HEK293T (cell line): ENCODE data around the gene KMT2A.

Experiments
- CTCF ChIA-PET: fragments of 350-600 bp; formaldehyde crosslinking; extraction: SDS; loops from one replicate; lab custom pipeline; 2021; ENCODE audit warnings: antibody characterized with exemption, inconsistent platforms; lab: Yijun Ruan, JAX
- POLR2A ChIA-PET: fragments of 350-600 bp; formaldehyde crosslinking; extraction: SDS; loops from one replicate; lab custom pipeline; 2020; ENCODE audit warnings: antibody characterized with exemption, inconsistent platforms; lab: Yijun Ruan, JAX
- DNase-seq: peaks from one replicate; pipeline ENCODE4 v3.0.0; 2012; ENCODE audit warnings: mixed read lengths; ENCODE audit errors: extremely low spot score
- ARNT ChIP-seq: fragments of 450-650 bp; IDR thresholded peaks from 2 replicates; pipeline ENCODE4 v1.6.1; 2017; ENCODE audit warnings: mild to moderate bottlenecking
- BHLHE40 ChIP-seq: fragments of 450-650 bp; IDR thresholded peaks from 2 replicates; pipeline ENCODE4 v1.6.1; 2016; ENCODE audit warnings: mild to moderate bottlenecking, moderate library complexity, borderline replicate concordance
- CTBP1 ChIP-seq: fragments of 450-650 bp; IDR thresholded peaks from 2 replicates; pipeline ENCODE4 v1.6.1; 2016; ENCODE audit warnings: borderline replicate concordance
- ELF4 ChIP-seq: fragments of 450-650 bp; IDR thresholded peaks from 2 replicates; pipeline ENCODE4 v1.6.1; 2017; ENCODE audit warnings: antibody characterized with exemption
- FOXA1 ChIP-seq: fragments of 450-650 bp; IDR thresholded peaks from 2 replicates; pipeline ENCODE4 v1.6.1; 2016; ENCODE audit warnings: mild to moderate bottlenecking
- FOXK2 ChIP-seq: fragments of 450-650 bp; IDR thresholded peaks from 2 replicates; pipeline ENCODE4 v1.6.1; 2016; ENCODE audit warnings: mild to moderate bottlenecking
- FOXM1 ChIP-seq: fragments of 450-650 bp; IDR thresholded peaks from 2 replicates; pipeline ENCODE4 v1.6.1; 2017; ENCODE audit warnings: mild to moderate bottlenecking, borderline replicate concordance
- HDGF ChIP-seq: fragments of 450-650 bp; IDR thresholded peaks from 2 replicates; pipeline ENCODE4 v1.6.1; 2017; ENCODE audit warnings: antibody characterized with exemption, borderline replicate concordance
- L3MBTL2 ChIP-seq: fragments of 450-650 bp; conservative IDR thresholded peaks from 2 replicates; pipeline ENCODE4 v1.6.1; 2016; ENCODE audit warnings: mild to moderate bottlenecking
- LEF1 ChIP-seq: fragments of 450-650 bp; IDR thresholded peaks from 2 replicates; pipeline ENCODE4 v1.6.1; 2017; ENCODE audit warnings: mild to moderate bottlenecking, borderline replicate concordance
- NFRKB ChIP-seq: fragments of 450-650 bp; IDR thresholded peaks from 2 replicates; pipeline ENCODE4 v1.6.1; 2016; ENCODE audit warnings: mild to moderate bottlenecking, moderate library complexity
- SP1 ChIP-seq: fragments of 450-650 bp; IDR thresholded peaks from 2 replicates; pipeline ENCODE4 v1.6.1; 2017
- SUZ12 ChIP-seq: fragments of 450-650 bp; IDR thresholded peaks from 2 replicates; pipeline ENCODE4 v1.6.1; 2016; ENCODE audit warnings: mild to moderate bottlenecking
- TARDBP ChIP-seq: fragments of 450-650 bp; IDR thresholded peaks from 2 replicates; pipeline ENCODE4 v1.6.1; 2016
- ZNF384 ChIP-seq: fragments of 450-650 bp; IDR thresholded peaks from 2 replicates; pipeline ENCODE4 v1.6.1; 2016
- TF ChIP-seq, protein P1 (sequence below): fragments of 450-650 bp; IDR thresholded peaks from 2 replicates; pipeline ENCODE4 v1.6.1; 2016

Gene KMT2A

DNA sequence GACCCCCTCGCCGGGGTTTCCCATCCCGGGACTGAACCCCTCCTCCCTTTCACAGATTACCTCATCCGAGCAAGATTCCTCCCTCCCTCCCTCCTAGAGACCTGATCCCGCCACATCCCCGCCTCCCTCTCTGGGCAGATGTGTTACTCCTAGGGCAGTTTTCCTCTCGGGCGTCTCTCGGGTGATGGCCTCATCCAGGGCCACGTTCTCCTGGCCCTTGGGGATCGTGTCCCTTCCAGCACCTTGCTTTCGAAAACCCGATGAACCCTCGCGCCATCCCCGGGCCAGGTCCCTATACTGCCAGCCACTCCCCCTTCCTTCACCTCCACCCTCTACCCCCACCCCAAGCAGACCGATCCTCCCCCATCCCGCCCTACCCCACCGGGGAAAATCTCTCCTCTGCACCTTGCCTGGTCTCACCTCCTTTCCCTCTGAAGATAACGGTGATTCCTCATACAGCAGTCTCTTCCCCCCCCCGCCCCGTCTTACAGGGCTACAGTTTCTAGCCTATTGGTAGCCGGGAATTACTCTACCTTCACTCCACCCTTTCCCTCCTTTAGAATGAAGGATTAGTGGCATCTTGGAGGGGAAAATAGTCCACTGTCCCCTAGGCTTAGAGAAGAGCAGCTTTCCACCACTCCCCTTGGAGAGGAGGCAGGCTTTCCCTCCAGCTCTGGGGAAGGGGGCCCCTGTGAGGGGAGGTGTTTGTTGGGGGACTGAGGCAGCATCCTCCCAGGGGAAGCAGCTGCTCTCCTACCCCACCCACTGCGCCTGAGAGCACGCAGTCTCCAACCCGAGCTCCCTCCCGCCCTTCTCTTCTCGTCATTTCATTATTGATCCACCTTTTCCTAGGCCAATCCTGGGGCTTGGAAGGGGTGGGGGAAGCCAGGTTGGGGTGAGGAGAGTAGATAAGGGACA is 1.2 kb downstream of the KMT2A start:
- TF ChIP-seq BHLHE40 (no peak), L3MBTL2 (no peak), SP1 (no peak), ELF4 (no peak), TARDBP (no peak), FOXA1 (no peak), HDGF (no peak), CTBP1 (no peak), ARNT (no peak)
- ChIA-PET CTCF (no interaction called here), POLR2A (no interaction called here)
- peak; percentile 60 for DNase-seq

DNA sequence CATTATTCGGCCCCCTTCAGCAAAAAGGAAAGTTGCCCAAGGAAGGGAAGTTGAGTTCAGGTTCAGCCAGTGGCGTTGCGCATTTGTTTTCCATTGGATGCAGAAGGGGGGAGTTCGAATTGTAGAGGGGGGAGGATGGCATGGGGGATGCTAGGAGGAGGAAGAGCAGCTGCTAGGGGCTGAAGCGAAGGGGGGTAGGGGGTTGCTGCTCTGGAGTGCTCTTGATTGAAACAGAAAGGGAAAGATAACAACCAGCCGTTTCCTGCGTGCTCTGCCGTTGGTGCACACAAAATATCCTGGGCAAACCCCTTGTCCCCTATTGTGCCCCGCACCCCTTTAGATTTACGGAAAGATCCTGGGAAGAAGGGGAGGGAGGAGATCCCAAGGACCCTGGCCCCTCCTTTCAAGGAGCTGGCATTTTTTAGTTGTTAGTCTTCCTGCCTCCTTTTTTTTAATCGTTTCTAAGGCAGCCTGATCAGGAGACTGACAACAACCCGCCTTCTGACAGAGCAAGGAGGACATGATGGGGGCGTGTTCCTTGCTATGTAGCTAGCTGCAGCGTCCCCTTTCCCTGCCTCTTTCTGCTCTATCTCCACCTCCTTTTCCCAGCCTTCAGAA is 2.1 kb downstream of the KMT2A start:
- DNase-seq, result peak; percentile 54
- CTCF ChIA-PET, result no interaction called here
- TF ChIP-seq HDGF (no peak), ZNF384 (no peak), BHLHE40 (no peak), LEF1 (no peak), SP1 (no peak), ELF4 (no peak), NFRKB (no peak), ARNT (no peak), FOXK2 (no peak), TARDBP (no peak), CTBP1 (no peak), FOXM1 (no peak), L3MBTL2 (no peak), FOXA1 (no peak), SUZ12 (no peak)
- TF ChIP-seq, protein P1, sequence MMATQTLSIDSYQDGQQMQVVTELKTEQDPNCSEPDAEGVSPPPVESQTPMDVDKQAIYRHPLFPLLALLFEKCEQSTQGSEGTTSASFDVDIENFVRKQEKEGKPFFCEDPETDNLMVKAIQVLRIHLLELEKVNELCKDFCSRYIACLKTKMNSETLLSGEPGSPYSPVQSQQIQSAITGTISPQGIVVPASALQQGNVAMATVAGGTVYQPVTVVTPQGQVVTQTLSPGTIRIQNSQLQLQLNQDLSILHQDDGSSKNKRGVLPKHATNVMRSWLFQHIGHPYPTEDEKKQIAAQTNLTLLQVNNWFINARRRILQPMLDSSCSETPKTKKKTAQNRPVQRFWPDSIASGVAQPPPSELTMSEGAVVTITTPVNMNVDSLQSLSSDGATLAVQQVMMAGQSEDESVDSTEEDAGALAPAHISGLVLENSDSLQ, result no peak
- POLR2A ChIA-PET, result interaction anchor here (1.0 kb wide), 1 partner anchor 14 kb away, joined by 3 read pairs; no protein-coding TSS in a partner anchor

DNA sequence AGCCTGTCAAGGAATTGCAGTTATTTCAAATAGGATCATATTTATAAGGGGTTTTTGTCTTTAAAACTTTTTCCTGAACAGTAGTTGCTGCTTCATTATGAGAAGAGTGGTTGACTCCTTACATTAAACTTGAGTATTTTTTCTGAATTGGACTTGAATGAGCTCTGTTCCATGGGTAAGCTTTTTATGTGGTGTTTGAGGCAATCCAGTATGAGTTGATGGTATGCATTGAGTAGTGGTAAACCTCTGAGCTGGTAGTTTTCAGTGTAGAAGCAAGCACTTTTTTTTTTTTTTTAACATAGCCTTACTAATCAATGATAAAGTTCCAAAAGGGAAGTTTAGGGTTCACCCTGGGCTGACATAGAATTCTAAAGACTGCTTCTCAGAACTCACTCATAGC is 3.4 kb downstream of the KMT2A start:
- POLR2A ChIA-PET, result interaction anchor here (1.0 kb wide), 1 partner anchor 12 kb away, joined by 3 read pairs; no protein-coding TSS in a partner anchor
- CTCF ChIA-PET, result no interaction called here
- TF ChIP-seq FOXA1 (no peak), CTBP1 (no peak), ZNF384 (no peak), LEF1 (no peak), HDGF (no peak), TARDBP (no peak), ARNT (no peak), SP1 (no peak)
- DNase-seq, result no peak

DNA sequence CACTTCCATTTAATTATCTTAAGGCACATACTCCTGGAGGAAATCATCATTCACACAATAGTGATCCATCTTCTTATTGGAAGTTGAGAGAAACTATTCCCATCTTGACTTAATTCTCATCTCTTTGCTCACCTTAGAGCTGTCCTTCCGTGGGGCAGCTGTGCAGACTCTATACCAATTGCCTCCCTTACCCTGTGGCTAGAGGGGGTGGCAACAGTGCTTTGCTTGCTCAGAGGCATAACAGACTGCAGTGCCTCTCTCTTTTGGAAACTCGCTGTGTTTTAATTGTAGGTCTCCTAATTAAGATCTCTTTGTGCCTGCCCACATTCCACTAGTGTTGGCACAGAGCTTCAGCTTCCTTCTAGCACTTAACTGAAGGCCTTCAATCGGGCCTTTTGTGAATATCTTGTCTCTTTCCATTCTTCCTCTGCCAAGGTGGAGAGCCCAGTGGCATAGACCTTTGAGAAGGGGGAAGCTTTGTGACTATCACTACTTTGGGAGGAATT is 5.5 kb downstream of the KMT2A start:
- POLR2A ChIA-PET, result no interaction called here
- TF ChIP-seq FOXA1 (no peak), HDGF (no peak), NFRKB (no peak), TARDBP (no peak), ZNF384 (no peak), FOXK2 (no peak)
- DNase-seq, result no peak
- CTCF ChIA-PET, result no interaction called here

DNA sequence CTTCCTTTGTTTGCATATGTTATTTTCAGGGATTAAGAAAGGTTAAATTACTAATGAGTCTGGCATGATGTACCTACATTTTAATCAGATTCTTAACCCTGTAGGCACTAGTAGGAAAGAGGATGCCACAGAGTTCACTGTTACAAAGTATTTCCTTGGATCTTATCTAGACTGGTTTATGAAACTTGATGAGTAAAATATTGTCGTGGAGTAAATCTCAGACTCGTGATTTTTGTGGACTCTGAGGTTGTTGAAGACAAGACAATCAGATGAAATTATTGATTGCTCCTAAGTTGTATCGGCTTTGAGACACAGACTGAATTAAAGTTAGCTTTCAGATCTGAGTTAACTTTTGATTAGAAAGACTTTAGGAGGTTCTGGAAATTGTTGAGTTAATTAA is 6.0 kb downstream of the KMT2A start:
- ChIA-PET CTCF (no interaction called here), POLR2A (no interaction called here)
- TF ChIP-seq CTBP1, result no peak
- no peak for TF ChIP-seq SP1
- TF ChIP-seq, protein P1, result no peak
- TF ChIP-seq FOXM1, result no peak
- no peak for TF ChIP-seq SUZ12
- no peak for TF ChIP-seq NFRKB
- no peak for TF ChIP-seq LEF1
- TF ChIP-seq ELF4, result no peak
- TF ChIP-seq FOXA1, result no peak
- no peak for TF ChIP-seq FOXK2
- DNase-seq, result no peak

DNA sequence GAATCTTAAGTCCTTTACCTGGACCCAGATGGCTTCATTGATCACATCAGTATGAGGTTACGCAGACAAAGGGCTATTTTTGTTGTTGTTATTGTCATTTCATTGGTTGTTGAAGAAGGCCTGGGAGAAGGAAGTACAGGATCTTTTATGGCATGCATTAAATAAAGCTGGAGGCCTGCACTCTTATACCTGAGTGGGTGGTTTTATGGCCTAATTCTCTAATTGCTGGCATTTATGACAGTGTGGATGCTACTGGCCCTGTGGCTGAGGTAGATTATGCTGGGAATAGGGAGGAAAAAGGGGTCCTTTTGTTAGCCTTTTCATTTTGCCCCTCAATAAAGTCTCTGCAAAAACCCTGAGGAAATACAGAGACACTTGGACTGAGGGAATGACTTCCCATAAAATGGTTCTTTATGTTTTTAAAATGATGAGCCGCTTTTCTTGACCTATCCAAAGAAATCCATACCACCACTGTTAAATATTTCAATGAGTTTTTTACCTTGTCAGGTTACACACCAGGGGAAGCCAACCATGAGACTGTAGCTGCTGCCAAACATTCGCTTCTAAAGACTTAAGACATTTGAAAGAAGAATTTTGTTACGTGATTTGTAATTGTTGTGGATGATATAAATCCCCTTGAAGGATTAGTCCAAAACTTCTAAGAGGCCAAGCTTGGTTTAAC is 6.8 kb downstream of the KMT2A start:
- ChIA-PET CTCF (interaction anchor here (0.5 kb wide), 1 partner anchor 47 kb away, joined by 3 read pairs; no protein-coding TSS in a partner anchor), POLR2A (no interaction called here)
- no peak for DNase-seq
- TF ChIP-seq, protein P1, result no peak
- TF ChIP-seq FOXM1 (no peak), NFRKB (no peak)
